Gastroesophageal sphincter (tissue), 4 donors: ENCODE measurements around the gene ZCCHC14. TPM values are rescaled to one million over a fixed set of nuclear protein-coding genes. Genes with fewer than 3 reads are reported as not detected.
"Not testable (repeated sequence)": the region's sequence is repeated elsewhere in the genome, so short reads cannot be mapped to it uniquely, and the experiment has no call there.

ENCODE experiments used
- ATAC-seq: fragments of 150-250 bp; one replicate; pipeline ENCODE4 v1.9.1; 2016; ENCODE audit warnings: mild to moderate bottlenecking, moderate library complexity
- H3K27ac ChIP-seq, 4 donors: fragments of 200-600 bp; sonication (generic) in 3 of 4; 1 replicate in 3 of 4; 2 replicates in 1 of 4; pipeline ENCODE4 v1.5.1; 2016 to 2019
- H3K27me3 ChIP-seq: fragments of 200-600 bp; sonication (generic); one replicate; pipeline ENCODE4 v1.5.1; 2019
- H3K36me3 ChIP-seq, 2 donors: fragments of 200-600 bp; sonication (generic); one replicate each; pipeline ENCODE4 v1.5.1; 2019; ENCODE audit warnings: control low read depth in 1 of 2
- H3K4me1 ChIP-seq, 3 donors: fragments of 200-600 bp; sonication (generic); 1 replicate in 2 of 3; 2 replicates in 1 of 3; pipeline ENCODE4 v1.5.1; 2016 to 2019; ENCODE audit warnings: control low read depth in 2 of 3
- H3K4me3 ChIP-seq, 2 donors: fragments of 200-600 bp; sonication (generic); one replicate each; pipeline ENCODE4 v1.5.1; 2019; ENCODE audit warnings: mild to moderate bottlenecking in 1 of 2, moderate library complexity in 1 of 2
- H3K9me3 ChIP-seq, 3 donors: fragments of 200-600 bp; sonication (generic); one replicate each; pipeline ENCODE4 v1.5.1; 2017 to 2019; ENCODE audit warnings: control low read depth in 2 of 3
- EP300 ChIP-seq: sonication (generic); formaldehyde crosslinking; IDR thresholded peaks from one replicate; pipeline ENCODE4 v1.6.1; 2017; ENCODE audit warnings: antibody characterized with exemption, mild to moderate bottlenecking
- POLR2A ChIP-seq, 2 donors: fragments of 450-650 bp; IDR thresholded peaks; one replicate each; pipeline ENCODE4 v1.6.1; 2017; ENCODE audit warnings: antibody characterized with exemption in 2 of 2, mild to moderate bottlenecking in 2 of 2, moderate library complexity in 1 of 2
- POLR2AphosphoS5 ChIP-seq: sonication (generic); formaldehyde crosslinking; IDR thresholded peaks from one replicate; pipeline ENCODE4 v1.6.1; 2017; ENCODE audit warnings: antibody characterized with exemption
- WGBS, 2 donors: methylation state at CpG; one replicate each; pipeline ENCODE4 v1.1.5; 2018; ENCODE audit warnings: low coverage in 1 of 2; 5-methylcytosine and 5-hydroxymethylcytosine counted together
- total RNA-seq, 4 donors: library from RNA; depleted of rRNA; stranded (reverse); fragments of >200 nt; gene quantifications; one replicate each; pipeline ENCODE4 v1.1.0, GENCODE V29; 2016
- TF ChIP-seq, protein P1 (sequence below), 4 experiments: fragments of 200-600 bp in 2 of 4; fragments of 450-650 bp in 2 of 4; sonication (generic) in 1 of 4; IDR thresholded peaks; one replicate each; pipeline ENCODE4 v1.5.1; 2017 to 2019; ENCODE audit warnings: antibody characterized with exemption in 4 of 4, mild to moderate bottlenecking in 2 of 4, moderate library complexity in 2 of 4

ZCCHC14 gene
- total RNA-seq, 4 donors from 2014 or later: 15.5 to 24.9 (median 19.9) TPM

DNA sequence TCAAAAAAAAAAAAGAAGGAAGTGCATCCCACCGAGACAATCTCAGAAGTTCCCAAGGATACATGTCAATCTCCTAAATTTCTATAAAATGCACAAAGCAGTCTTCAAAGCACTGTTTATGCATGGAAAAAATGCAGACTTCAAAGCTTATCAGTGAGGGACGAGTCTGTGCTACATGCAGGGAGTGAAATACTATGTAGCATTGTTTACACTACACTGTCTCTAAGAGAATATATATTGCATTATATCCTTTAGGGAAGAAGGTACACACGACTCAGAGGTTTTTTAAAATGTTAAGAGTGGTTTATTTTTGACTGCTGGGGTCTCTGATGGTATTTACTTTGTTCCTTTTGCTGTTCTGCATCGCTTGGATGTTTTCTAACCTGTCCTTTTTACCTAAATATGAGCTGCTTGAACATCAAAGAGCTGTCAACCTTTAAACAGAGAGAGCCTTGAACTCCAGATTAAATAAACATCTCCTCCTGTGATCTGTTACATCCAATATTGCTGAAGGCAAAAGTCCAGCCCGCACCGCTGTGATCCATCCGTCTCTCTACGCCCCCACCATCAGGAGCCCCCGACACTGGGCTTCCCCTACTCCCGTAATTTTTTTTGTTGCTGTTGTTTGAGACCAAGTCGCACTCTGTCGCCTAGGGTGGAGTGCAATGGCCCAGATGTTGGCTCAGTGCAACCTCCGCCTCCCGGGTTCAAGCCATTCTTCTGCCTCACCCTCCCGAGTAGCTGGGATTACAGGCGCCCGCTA lies 110.6 kb downstream of the ZCCHC14 start:
- no peaks in the 10 kb centered on the region for H3K27me3 ChIP-seq
- ATAC-seq: no peak
- no peaks in the 10 kb centered on the region for H3K36me3 ChIP-seq
- peaks cover 0 to 72% (median 26%) of the 10 kb centered on the region in 3 donors for H3K4me1 ChIP-seq
- peak overlapping the region; percentile 70 to 99 (median 96) for H3K27ac ChIP-seq
- H3K9me3 ChIP-seq: no peaks in the 10 kb centered on the region
- H3K4me3 ChIP-seq: peak overlapping the region; percentile 82 to 89
- WGBS, 2 donors: 8 to 17% methylated on average over 5 to 16 of the region's 17 CpGs
- TF ChIP-seq POLR2AphosphoS5 (no peak), POLR2A (IDR thresholded peaks at IDR 0.05) (no peak), EP300 (no peak)
- TF ChIP-seq, protein P1, sequence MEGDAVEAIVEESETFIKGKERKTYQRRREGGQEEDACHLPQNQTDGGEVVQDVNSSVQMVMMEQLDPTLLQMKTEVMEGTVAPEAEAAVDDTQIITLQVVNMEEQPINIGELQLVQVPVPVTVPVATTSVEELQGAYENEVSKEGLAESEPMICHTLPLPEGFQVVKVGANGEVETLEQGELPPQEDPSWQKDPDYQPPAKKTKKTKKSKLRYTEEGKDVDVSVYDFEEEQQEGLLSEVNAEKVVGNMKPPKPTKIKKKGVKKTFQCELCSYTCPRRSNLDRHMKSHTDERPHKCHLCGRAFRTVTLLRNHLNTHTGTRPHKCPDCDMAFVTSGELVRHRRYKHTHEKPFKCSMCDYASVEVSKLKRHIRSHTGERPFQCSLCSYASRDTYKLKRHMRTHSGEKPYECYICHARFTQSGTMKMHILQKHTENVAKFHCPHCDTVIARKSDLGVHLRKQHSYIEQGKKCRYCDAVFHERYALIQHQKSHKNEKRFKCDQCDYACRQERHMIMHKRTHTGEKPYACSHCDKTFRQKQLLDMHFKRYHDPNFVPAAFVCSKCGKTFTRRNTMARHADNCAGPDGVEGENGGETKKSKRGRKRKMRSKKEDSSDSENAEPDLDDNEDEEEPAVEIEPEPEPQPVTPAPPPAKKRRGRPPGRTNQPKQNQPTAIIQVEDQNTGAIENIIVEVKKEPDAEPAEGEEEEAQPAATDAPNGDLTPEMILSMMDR (IDR thresholded peaks at IDR 0.05): no peak

DNA sequence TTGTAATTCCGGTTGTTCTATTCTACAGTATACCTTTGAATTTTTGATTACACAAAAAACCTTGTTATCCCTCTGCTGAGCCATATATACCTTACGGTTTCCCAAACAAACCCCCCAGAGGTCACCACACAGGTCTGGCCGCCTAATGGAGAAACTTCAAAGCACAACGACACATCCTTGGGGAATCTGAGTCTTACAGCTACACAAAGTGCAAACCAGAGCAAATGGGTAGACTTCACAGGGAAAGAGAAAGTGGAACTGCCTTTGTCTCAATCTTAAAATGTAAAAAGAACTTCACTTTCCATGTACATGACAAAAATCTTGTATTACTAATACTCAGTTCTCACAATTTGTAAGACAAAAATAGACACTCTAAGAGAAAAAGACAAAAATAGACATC lies 111.9 kb downstream of the ZCCHC14 start:
- Histone ChIP-seq H3K4me3 (peak overlapping the region; percentile 82 to 89), H3K4me1 (peaks cover 0 to 78% (median 27%) of the 10 kb centered on the region in 3 donors), H3K36me3 (no peaks in the 10 kb centered on the region), H3K9me3 (no peaks in the 10 kb centered on the region), H3K27me3 (no peaks in the 10 kb centered on the region), H3K27ac (peak overlapping the region; percentile 30 to 99 (median 84))
- no peak for ATAC-seq
- 27 to 52% methylated on average over 4 of the region's 4 CpGs for WGBS, 2 donors
- TF ChIP-seq POLR2AphosphoS5 (no peak), EP300 (no peak), POLR2A (IDR thresholded peaks at IDR 0.05) (no peak)
- TF ChIP-seq, protein P1 (IDR thresholded peaks at IDR 0.05): no peak

DNA sequence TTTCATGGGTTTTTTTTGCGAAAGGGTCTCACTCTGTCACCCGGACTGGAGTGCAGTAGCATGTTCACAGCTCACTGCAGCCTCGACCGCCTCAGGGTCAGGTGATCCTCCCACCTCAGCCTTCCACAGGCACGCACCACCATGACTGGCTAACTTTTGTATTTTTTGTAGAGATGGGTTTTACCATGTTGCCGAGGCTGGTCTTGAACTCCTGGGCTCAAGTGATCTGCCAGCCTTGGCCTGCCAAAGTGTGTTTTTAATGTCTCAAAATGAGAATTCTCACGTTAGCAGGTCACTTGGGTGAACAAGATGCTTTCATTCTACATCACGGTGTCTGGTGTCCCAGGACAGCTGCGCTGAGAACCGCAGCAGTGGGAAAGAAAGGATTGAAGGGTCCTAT lies 112.4 kb downstream of the ZCCHC14 start:
- H3K27me3 ChIP-seq: no peaks in the 10 kb centered on the region
- H3K27ac ChIP-seq: peak overlapping the region in 3 of 4 donors; percentile 70 to 99 (median 97)
- no peaks in the 10 kb centered on the region for H3K36me3 ChIP-seq
- TF ChIP-seq POLR2AphosphoS5 (no peak), EP300 (no peak), POLR2A (IDR thresholded peaks at IDR 0.05) (no peak)
- TF ChIP-seq, protein P1 (IDR thresholded peaks at IDR 0.05): no peak
- no peak for ATAC-seq
- peak overlapping the region in 1 of 2 donors; percentile 89 for H3K4me3 ChIP-seq
- no peaks in the 10 kb centered on the region for H3K9me3 ChIP-seq
- WGBS, 2 donors: 83 to 84% methylated on average over 8 to 9 of the region's 10 CpGs
- H3K4me1 ChIP-seq: peaks cover 0 to 83% (median 32%) of the 10 kb centered on the region in 3 donors

DNA sequence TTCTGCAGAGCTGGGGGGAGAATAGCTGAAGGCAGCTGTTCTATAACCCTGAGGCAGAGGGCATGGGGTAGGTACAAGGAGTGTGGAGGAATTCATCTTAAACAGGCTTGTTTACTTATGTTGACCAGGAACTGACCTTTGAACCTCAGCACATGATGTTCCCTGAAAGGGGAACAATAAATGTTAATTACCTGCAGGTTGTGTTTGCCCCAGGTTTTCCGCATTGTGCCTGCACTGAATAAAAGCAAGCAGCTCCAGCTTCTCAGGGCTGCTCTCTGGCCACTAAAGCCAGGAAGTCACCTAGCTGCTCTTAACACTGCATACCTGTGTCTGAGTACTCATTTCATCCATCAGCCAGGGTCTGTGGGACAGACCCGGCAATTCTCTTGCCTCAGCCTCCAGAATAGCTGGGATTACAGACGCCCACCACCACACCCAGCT lies 113.5 kb downstream of the ZCCHC14 start:
- peak overlapping the region in 3 of 4 donors; percentile 42 to 99 (median 97) for H3K27ac ChIP-seq

DNA sequence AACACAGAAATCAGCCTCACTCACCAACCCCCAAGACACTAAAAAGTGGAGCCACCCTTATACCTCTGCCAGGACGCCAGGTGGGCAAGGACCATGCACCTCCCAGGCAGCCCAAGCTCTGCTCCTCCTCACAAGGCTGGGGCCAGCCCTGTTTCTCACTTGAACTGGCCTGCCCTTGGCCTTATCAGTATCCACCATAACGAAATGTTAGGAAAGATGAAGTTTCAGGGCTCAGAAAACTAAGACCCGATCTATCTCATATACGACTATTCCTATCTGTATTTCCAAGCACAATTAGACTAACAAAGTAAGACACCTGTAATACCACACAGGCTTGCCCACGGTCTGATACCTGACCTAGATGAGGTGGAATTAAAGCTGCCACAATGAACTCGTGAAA lies 116.2 kb downstream of the ZCCHC14 start:
- Histone ChIP-seq H3K27me3 (no peaks in the 10 kb centered on the region), H3K9me3 (no peaks in the 10 kb centered on the region), H3K4me1 (peaks cover 0 to 95% (median 36%) of the 10 kb centered on the region in 3 donors), H3K36me3 (no peaks in the 10 kb centered on the region), H3K27ac (peak overlapping the region in 3 of 4 donors; percentile 49 to 68 (median 51)), H3K4me3 (no peak overlapping the region)
- TF ChIP-seq, protein P1 (IDR thresholded peaks at IDR 0.05): no peak
- TF ChIP-seq POLR2A (IDR thresholded peaks at IDR 0.05) (no peak), POLR2AphosphoS5 (no peak), EP300 (no peak)
- WGBS, 2 donors: 91 to 96% methylated on average over 5 of the region's 6 CpGs
- ATAC-seq: no peak

More for the DNA sequence above, 113.5 kb downstream of the ZCCHC14 start:
- 96 to 100% methylated on average over 1 to 2 of the region's 3 CpGs for WGBS, 2 donors
- not testable (repeated sequence) for H3K27me3 ChIP-seq, H3K36me3 ChIP-seq, ATAC-seq, H3K4me3 ChIP-seq, H3K9me3 ChIP-seq
- peaks cover 0 to 88% (median 37%) of the 10 kb centered on the region in 3 donors for H3K4me1 ChIP-seq
